GM18909 (cell line): ENCODE results near the gene NOTCH2NLA.
"Not testable (repeated sequence)": the region's sequence is repeated elsewhere in the genome, so short reads cannot be mapped to it uniquely, and the experiment has no call there.

ENCODE experiments used
- ATAC-seq: cut with Tn5 transposase; IDR thresholded peaks from one replicate; pipeline ENCODE4 v1.9.1; 2021; ENCODE audit warnings: mild to moderate bottlenecking; ENCODE audit not compliant: unreplicated experiment, poor library complexity

Gene NOTCH2NLA

GRCh38 chr1:146174531-146174930 lies 54.3 kb downstream of the NOTCH2NLA start:
- not testable (repeated sequence) for ATAC-seq

DNA sequence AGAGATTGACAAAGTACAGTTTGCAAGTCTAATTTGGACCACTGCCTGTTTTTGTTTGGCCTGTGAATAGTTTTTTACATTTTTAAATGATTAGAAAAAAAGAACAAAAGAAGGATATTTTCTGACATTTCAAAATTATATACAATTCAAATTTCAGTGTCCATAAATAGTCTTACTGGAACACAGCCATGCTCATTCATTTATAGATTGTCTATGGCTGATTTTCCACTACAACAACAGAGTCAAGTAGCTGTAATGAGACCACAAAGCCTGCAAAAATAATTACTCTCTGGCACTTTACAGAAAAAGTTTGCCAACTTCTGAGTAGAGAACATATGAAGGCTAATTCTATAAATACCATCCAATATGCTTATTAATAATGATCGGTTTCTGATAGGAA lies 61.1 kb downstream of the NOTCH2NLA start:
- ATAC-seq: not testable (repeated sequence)

GRCh38 chr1:146167273-146167672 lies 61.5 kb downstream of the NOTCH2NLA start:
- not testable (repeated sequence) for ATAC-seq

- not testable (repeated sequence) for ATAC-seq
These were observed 84.4 kb downstream of the NOTCH2NLA start, which contains the start of gene NBPF10 for GRCh38 chr1:146144465-146144864. TSS of gene NBPF10 (minus strand) at chr1:146144804. CDS start at chr1:146144769, 35 bp downstream.
